COLO668 (cell line): ENCODE data around the gene C22orf23.
"Not testable (repeated sequence)": the region's sequence is repeated elsewhere in the genome, so short reads cannot be mapped to it uniquely, and the experiment has no call there.

Experiments
- DNase-seq: peaks from one replicate; lab custom pipeline; 2025; ENCODE audit not compliant: unreplicated experiment; lab: John Stamatoyannopoulos, UW

Gene C22orf23

DNA sequence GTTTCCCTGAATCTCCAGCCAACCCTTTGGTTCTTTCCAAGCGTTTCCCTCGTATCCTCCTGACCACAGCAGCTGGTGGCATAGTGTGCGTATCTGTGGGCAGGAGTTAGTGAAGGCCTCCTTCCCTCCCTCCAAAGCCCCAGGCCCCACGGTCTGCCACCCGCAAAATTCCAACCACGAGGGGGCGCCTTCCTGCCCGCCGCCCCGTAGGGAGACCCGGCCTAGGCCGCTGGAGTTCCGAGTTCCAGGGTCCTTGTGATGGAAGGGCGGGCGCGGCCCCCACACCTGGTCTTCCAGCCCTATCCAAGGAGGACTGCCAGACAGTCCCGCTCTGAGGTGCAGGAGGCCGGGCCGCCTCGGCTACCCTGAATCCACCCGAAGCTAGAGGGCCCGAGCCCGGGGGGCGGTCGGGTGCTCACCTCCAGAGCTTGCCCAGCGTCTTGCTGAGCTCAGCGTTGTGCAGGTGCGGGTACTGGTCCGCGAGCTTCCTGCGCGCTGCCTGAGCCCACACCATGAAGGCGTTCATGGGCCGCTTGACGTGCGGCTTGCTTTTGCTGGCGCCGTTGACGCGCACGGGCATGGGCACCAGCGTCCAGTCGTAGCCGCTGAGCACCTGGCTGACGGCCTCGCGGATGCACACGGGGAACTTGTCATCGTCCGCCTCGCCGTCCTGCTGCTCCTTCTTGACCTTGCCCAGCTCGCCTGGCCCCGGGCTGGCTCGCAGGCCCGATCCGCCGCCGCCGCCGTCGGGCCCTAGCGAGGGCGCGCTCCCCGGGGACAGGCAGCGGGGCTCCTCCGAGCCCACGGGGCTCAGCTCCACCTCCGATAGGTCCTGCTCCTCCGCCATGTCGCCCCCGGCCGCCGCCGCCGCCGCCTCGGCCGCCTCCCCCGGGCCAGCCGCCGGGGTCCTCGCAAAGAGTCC is 29.8 kb upstream of the C22orf23 start:
- no peak for DNase-seq

DNA sequence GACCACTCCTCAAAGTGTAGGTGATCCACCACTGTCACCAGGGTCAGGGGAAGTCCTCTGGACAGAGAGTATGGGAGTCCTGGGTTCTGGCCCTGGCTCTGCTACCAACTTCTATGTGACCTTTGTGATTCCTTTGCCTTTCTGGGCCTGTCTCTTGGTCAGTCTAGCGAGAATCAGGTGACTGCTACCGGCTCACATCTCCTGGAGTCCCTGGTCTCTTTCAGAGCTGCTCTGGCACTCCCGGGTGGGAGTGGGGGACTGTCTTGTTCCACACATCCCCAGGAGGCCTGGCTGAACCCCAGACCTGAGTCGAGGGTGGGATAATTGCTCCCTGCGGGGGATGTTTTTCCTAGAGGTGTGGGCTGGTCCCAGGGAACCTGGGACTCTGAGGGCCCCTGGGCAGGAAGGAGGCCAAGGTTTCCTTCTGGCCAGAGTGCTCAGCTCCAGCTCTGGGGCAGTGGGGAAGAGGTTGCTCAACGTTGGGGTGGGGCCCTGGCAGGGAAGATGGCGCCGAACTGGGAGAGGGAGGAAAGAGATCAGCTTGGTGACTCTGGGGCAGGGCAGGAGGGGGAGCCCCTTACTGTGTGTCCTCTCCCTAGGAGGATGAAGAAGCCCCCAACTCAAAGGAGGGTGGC is 28.9 kb upstream of the C22orf23 start:
- DNase-seq, result no peak

DNA sequence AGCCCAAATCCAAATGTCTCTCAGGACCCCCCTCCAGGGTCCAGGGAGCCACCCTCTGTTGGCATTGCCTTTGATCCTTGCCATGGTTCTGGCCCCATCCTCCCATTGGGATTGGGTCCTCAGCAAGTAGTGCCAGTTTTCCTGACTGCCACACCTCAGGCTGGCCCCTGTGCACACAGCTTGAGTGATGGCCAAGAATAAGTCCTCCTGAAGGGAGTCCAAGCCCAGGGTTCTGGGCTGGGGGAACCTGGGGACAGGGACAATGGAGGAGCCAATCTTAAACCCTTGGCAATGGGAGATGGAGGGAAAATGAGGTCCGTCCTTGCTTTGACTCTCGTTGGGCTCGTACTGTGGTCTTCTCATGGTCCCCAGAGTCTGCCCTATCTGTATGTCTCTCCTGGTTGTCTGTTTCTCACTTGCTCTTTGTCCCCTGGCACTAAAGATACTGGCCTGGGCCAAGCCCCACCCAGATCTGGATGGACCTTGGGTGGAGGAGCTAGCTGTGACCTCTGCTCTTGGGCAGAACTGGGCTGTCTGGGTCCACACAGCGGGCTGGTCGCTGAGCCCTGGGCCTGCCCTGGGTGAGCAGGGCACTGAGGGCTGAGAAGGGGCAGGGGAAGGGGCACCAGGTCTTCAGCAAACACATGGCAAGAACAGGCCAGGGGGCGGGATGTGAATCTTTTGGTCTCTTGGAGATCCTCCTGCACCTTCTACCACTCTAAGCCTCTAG is 28.0 kb upstream of the C22orf23 start:
- no peak for DNase-seq

DNA sequence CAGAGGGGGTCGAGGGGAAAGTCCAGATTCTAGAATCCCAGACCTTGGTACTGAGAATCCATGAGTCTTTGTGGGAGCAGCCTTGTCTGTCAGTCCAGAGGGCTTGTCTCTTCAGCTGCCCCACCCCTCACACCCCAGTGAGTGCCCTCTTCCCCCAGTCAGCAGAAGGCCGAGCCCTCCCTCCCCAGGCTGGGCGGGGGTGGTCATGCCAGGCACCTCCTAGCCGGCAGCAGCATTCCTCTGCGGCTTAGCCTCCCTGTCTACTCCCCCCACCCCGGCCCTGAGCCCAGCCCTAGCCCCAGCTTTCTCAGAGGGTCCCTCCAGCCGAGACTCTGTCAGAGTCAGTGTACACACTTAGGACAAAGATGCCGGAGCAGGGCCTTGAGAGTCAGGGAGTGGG is 26.4 kb upstream of the C22orf23 start:
- DNase-seq, result no peak

DNA sequence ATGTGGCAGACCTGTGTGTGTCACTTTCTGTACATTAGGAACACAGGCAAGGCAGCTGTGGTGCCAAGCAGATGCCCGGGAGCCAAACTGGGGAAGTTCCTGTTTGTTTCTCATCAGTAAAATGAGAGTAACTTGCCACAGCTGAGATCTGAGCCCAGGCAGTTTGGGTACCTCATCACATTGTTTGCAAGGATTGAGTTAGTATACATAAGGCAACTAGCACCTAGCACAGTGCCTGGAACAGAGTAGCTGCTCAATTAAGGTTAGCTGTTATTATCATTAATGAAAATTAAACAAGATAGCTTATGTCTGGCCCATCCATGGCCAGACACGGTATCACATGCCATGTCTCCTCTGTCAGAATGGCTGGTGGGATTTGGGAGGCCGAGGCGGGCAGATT is 23.1 kb upstream of the C22orf23 start:
- no peak for DNase-seq

DNA sequence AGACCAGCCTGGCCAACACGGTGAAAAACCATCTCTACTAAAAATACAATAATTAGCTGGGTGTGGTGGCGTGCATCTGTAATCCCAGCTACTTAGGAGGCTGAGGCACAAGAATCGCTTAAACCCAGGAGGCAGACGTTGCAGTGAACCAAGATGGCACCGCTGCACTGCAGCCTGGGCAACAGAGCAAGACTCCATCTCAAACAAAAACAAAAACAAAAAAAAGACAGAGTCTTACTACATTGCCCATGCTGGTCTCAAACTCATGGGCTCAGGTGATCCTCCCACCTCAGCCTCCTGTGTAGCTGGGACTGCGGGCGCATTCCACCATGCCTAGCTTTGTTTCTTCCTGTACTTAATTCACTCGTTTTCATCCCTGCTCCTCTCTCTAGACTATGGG is 22.6 kb upstream of the C22orf23 start:
- DNase-seq, result not testable (repeated sequence)

DNA sequence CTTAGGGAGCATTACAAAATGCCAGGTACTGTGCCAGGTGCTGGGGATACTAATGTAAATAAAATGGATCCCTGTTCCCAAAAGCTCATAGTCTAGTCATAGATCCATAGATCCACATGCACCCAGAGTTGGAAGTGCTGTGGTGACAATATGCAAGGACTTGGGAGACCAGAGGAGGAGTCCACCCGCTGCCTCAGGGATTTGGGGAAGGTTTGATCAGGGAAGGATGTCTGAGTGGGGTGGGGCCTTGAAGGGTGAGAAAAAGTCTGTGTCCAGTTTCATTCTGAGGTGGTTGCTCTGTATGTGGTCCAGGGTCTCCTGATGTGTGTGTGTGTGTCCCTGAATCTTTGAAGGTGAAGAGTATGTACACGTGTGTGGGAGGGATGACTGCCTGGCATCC is 21.8 kb upstream of the C22orf23 start:
- no peak for DNase-seq

DNA sequence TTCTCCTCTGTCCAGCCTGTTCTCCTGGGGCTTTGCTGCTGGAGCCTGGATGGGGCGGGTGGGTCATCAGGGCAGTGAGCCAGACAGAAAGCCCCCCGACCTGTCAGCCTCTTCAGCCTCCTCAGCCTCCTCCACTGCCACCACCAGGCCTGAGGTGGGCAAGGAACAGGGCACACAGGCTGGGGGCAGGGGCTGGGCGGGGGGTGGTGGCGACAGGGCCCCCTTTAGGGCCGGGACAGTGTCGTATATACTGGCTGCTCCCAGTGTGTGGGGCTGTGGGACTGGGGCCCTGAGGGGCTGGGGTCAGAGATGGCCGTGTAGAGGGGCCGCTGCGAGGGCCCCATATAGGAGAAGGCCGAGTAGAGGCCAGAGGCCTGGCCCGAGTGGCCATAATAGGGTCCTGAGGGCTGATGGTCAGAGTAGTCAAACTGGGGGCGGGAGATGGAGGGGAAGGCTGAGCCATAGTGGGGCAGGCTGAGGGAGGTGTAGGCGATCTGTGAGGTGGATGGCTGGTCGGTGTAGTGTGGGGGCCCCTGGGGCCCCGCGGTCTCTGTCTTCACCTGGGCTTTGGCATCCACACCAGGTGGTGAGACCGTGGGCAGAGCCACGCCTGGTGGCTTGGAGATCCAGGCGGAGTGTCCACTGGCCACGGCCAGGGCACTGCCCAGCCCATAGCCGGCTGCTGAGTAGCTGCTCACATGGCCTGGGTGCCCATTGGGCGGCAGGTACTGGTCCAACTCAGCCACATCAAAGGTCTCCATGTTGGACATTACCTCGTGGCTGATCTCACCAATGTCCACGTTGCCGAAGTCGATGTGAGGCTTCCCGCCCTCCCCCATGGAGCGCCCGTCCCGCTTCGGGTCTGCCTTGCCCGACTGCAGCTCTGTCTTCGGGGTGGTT is 20.1 kb upstream of the C22orf23 start:
- DNase-seq, result no peak

DNA sequence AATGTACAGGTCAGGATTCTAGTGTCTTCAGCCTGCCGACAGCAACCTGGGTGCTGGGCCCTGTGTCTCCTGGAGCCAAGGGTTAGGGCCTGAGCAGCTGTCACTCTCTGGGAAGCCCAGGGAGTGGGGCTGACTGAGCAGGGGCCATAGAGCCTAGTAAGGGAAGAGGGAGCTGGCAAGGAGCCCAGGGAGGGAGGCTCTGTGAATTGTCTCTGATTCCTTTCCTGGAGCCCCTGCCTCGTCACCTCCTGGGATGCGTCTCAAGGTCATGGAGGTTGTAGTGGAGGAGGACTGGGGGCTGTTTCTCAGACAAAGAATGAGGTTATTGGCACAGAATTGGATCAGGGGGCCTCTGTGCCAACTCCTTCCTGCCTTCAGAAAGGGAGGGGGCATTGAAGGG is 19.1 kb upstream of the C22orf23 start:
- no peak for DNase-seq

DNA sequence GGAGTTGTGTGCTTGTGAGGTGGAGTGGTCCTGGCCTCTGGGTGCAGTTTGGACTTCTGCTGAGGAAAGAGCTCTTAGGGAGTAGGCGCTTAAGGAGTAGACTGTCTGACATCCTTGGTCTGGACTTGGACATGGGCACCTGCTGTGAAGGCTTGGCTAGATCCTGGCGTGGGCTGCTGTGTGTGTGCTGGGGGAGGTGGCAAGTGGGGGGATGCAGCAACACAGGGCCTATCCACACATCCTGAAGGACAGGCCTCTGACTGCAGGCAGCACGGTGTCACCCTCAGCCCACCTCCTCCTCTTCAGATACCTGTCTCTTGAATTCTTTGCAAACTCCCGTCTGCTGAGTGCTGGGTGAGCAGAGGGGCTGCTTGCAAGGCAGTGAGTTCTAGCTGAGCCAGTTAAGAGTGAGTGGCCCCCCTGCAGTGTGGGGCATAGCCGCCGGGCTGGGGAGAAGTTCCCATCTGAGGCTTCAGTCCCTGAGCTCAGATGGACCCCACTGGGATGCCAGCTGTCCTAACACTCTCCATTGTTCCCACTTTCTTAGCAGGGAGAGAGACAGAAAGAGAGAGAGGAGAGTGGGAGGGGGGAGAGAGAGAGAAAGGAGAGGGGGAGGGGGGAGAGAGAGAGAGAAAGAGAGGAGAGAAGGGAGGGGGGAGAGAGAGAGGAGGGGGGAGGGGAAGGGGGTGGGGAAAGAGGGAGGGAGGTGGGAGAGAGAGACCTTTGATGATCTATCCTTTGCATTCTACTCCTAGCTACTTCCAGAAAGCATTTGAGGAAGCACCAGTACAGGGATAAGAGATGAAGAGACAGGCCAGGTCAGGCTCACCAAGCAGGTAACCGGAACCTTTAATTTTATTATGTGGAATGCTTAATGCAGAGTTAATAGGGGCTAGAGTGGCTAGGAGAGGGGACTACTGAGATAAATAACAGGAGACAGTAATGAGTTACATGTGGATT is 18.4 kb upstream of the C22orf23 start:
- DNase-seq, result no peak

DNA sequence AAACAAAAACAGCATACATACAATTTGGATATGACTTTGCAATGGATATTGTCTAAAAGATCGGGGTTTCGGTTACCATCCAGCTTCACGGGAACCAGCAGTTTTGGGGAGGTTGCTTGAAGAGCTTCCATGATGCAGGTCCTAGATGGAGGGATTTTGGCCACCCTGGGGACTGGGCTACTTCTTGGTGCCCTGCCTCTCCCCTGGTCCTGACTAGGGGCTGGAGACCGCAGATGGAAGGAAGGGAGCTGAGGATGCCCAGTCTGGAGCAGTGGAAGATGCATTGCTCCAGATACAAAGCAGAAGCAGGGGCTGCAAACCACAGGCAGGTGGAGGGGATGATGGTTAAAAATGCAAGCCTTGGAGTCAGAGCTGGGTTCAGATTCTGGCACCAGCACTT is 17.5 kb upstream of the C22orf23 start:
- DNase-seq, result no peak

DNA sequence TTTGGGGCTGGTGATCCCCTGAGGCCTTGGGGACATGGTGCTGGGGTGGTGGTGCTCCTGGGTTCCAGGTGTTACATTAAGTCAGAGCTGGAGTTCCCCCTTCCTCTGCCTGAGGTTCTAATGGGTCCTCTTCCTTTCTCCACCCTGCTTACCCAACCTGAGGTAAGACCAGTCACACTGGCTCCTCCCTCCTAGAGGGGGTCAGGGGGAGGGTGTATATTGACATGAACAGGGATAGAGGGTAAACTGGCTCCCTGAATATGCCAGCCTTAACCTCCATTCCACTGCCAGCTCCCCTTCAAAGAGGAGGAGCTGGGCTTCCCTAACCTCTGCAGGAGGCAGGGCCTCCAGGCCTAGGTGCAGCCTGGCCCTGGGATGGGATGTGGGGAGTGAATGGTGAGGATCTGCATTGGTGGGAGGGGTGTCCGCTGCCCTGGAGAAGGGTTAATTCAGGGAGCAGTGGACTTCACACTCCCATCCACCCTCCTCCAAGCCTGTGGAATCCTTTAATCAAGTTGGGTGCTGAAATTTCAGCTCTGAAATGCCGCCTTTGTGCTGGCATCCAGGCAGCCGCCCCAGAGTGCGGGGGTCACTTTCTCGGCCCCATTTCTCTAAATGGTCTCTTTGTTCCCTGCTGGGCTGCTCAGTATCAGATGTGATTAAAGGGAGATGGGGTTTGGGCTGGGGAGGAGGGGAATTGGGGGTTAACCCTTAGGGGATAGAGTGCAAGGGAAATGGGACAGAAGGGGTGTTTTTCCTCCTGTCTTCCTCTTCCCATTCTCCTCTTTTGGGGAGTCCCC is 15.3 kb upstream of the C22orf23 start:
- no peak for DNase-seq

DNA sequence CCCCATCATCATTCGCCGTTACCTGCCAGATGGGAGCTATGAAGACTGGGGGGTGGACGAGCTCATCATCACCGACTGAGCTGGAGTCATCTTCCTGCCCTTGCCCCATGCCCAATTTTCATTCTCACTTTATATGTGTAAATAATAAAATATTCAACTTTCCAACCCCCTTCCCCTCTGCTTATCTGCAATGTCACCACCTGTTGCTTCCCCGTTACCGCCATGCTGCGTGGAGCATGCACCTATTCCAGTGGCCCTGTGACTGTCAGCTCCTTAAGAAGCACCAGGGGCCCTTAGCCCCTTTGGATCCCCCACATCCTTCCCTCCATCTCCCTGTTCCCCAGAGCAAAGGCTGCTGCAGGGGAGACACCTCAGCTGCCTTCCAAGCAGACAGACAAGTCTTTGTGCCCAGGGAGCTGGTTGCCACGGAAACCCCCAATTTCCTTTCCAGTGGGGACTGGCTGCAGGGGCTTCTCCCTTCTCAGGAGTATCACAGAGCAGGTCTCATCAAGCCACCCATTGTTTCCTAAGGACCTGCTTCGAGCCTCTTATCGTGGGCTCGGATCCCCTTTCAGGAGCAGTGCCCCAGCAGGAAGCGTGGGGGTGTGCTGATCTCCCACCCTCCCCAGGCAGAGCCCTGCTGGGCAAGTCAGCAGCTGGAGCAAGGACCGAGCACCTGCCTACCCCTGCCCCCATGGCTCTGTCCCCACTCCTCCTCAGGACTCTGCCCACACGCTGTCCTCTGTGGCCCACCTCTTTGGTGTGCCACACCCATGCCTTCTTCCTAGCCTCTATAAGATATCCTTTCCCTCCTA is 14.4 kb upstream of the C22orf23 start:
- no peak for DNase-seq

DNA sequence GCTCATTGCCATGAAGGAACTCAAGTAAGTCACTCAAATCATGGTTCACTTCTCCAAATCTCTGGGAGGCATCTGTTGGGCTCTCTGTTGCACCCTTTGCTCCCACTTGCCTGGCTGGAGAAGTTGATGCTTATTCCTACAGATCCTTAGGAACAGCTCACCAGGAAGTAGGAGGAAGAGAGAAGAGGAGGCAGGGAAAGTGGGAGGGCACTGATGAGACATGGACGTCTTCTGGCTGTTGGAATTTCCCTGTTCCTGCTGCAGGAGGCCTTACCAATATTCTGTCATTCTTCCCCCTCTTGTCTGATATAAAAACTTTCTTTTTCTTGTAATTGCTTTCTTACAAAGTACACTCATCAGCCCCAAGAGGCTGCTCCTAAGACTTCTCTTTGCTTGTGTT is 13.7 kb upstream of the C22orf23 start:
- no peak for DNase-seq

DNA sequence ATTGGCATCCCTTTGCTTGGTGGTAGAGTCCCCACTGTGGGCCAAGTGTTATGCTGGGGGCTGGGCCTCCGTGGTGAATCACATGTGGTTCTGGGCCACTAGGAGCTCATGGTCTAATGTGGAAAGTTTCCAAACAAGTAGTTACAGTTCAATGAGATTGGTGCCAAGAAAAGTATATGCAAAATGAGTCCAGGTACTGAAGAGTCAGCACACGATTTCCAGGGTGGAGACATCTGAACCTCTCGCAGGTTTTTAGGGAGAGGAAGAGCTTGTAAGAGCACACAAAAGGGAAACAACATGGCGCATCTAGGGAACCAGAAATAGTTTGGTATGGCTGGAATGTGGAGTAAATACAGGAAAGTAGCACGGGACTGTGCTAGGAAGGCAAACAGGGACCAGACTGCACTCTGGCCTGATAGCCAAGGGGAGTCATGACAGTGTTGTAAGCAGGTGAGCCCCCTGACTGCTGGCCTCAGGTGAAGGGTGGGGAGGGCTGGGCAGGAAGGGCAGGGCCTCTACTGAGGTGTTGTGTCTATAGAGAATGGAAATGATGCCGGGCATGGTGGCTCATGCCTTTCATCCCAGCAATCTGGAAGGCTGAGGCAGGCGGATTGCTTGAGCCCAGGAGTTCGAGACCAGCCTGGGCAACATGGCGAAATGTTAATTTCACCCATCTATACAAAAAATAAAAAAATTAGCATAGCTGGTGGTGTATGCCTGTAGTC is 12.7 kb upstream of the C22orf23 start:
- no peak for DNase-seq

DNA sequence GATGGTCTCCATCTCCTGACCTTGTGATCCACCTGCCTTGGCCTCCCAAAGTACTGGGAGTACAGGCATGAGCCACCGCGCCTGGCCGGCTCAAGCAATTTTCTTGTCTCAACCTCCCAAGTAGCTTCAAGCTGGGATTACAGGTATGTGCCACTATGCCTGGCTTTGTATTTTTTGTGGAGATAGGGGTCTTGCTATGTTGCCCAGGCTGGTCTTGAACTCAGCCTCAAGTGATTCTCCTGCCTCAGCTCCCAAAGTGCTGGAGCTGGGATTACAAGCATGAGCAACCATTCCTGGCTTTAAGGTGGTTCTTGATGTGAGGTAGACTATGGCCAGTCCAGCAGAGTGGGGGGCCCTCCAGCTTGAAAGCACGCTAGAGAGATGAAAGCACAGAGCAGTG is 7.7 kb upstream of the C22orf23 start:
- no peak for DNase-seq

DNA sequence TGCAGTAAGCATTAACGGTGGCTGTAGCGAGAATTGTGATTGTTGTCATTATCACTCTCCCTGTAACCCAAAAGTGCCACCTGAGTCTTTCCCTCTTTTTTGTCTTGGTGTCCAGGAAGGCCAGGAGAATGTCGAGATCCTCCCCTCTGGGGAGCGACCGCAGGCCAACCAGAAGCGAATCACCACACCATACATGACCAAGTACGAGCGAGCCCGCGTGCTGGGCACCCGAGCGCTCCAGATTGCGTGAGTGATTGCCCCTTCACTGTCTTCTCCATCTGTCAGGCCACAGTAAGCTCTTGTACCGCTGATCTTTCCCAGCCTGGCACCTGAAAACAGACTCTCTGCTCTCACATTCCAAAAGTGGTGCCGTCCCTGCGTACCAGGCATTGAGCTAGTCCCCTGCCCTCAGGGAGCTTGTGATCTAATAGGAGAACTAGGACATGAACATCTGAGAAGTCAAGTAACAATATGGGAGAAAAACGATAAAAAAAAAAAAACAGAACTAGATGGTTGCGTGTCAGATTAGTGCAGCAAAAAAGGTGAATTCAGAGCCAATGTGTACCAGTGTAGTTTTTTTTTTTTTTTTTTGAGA is 5.9 kb upstream of the C22orf23 start:
- no peak for DNase-seq
